IMR-90 (cell line): ENCODE data around the gene MYO5A.

Source experiments
- CTCF ChIP-seq: conservative IDR thresholded peaks from 2 replicates; pipeline ENCODE4 v1.5.1; 2012; ENCODE audit warnings: mild to moderate bottlenecking, low read depth, low read length, improper control_type of control experiment
- RCOR1 ChIP-seq: IDR thresholded peaks from 2 replicates; pipeline ENCODE4 v1.6.1; 2012; ENCODE audit warnings: mild to moderate bottlenecking, low read length, improper control_type of control experiment; ENCODE audit not compliant: insufficient replicate concordance

DNA sequence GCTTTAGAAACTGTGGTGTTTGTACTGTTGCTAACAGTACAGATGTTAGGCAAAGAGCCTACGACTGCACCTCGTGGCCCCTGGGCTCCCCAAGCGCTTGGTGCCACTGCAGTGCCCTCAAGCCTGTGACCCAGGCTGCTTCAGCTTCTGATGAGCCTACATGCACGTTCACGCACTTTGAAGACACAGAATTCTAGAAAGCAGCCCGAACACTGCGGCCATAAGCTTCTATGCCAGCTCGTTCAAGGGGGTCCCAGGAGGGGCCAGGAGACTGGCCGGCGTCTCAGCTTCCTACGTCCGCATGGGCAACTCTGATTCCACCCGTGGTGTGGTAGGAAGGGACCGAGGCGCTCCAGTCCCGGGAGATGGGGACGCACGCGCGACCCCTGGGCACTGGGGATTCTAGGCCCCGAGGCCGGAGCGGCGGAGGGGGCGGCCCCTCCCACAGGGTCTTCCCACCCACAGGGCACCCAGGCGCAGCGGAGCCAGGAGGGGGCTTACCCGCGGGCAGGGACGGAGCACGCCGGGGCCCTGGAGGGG lies 233.7 kb downstream of the MYO5A start:
- no peak for TF ChIP-seq RCOR1
- no peak for TF ChIP-seq CTCF
